SH-SY5Y (cell line): ENCODE data around the gene SCO2.

Source experiments
- GATA2 ChIP-seq: IDR thresholded peaks from 2 replicates; pipeline ENCODE4 v1.6.1; 2011; ENCODE audit warnings: mild to moderate bottlenecking, low read depth, low read length
- GATA3 ChIP-seq: IDR thresholded peaks from 2 replicates; pipeline ENCODE4 v1.6.1; 2011; ENCODE audit warnings: low read depth, mild to moderate bottlenecking, low read length, moderate library complexity

GRCh38 chr22:50563413-50564160 is 38.2 kb upstream of the SCO2 start:
- TF ChIP-seq GATA2 (no peak), GATA3 (no peak)
